ENCODE measurements around the gene MBD3L2B. TPM values are rescaled to one million over a fixed set of nuclear protein-coding genes. Genes with fewer than 3 reads are reported as not detected.
"Not testable (repeated sequence)": the region's sequence is repeated elsewhere in the genome, so short reads cannot be mapped to it uniquely, and the experiment has no call there.

The MBD3L2B gene
- total RNA-seq (2021) = not detected in 3 replicates
- not detected for Bru-seq, nascent RNA
- long read RNA-seq, experiment 1 = 0 reads
- long read RNA-seq, experiment 2 = 0 reads
- long read RNA-seq, experiment 3 = 0 reads

DNA sequence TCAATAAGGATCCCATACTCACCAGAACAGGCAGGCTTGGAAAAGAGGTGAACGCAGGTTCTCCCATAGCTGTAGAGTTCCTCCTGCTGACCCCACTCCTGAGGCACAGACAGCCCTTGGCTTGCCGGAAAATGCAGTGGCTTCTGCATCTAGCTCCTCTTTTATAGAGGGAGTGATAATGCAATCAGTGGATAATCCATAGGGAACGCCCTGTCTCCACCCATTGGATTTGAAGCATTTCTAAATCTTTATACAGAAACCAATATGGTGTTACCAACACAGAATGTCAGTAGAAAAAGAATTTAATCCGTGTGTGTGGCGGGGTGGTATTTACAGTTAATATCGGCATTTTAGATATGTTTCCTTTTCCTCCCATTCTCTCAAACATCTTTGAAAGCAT is at the start of gene MBD3L2B:
Gene MBD3L2B (minus strand): TSS at position 101 of the 400 bp plus-strand sequence. CDS start 34 bp downstream, at position 67.
- H3K4me1 Mint-ChIP-seq; POLR2A ChIA-PET; H3K4me3 Mint-ChIP-seq; H3K27ac Mint-ChIP-seq; H3K27me3 Mint-ChIP-seq (ENCODE audit: low read depth); CTCF ChIA-PET; DNase-seq (ENCODE audit: low spot score); ATAC-seq: not testable (repeated sequence)
- Mint-ChIP-seq H3K36me3 (peaks cover 13% of the 10 kb centered on the region), H3K9me3 (peaks cover 14% of the 10 kb centered on the region)

DNA sequence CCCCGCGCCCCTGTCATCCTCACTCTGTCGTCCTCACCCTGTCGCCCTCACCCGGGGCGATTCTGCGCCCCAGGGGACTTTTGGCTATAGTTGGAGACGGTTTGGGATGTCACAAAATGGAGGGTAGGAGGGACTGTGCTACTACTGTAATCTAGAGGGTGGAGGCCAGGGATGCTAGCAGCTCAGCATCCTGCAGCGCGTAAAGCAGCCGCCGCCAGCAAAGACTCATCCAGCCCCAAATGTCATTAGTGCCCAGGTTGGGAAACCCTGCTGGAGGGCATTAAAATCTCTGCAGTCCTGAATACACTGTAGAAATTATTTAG is 48.6 kb upstream of the MBD3L2B start:
- CTCF ChIA-PET = interaction anchor here (1.0 to 1.5 kb wide), 5 partner anchors 30 to 336 kb away, joined by 3 to 11 read pairs (median 6); no protein-coding TSS in a partner anchor
- Mint-ChIP-seq H3K36me3 (peaks cover 22% of the 10 kb centered on the region), H3K27me3 (ENCODE audit: low read depth) (no peaks in the 10 kb centered on the region), H3K4me3 (peak overlapping the region; percentile 94), H3K4me1 (no peaks in the 10 kb centered on the region), H3K27ac (no peak overlapping the region), H3K9me3 (peaks cover 28% of the 10 kb centered on the region)
- no peak for DNase-seq (ENCODE audit: low spot score)
- ATAC-seq = no peak
- POLR2A ChIA-PET = interaction anchor here (0.7 to 1.1 kb wide), 2 partner anchors 295 to 1166 kb away, joined by 3 to 4 read pairs; partner anchors contain the start of genes NDUFA11 and VMAC
- TF ChIP-seq ESRRA (CRISPR knock-in tag; IDR thresholded peaks at IDR 0.05; ENCODE audit: borderline replicate concordance) (peak; percentile 2; the same call in 1 of the 2 replicates), TEAD4 (CRISPR knock-in tag; IDR thresholded peaks at IDR 0.05) (no peak)

DNA sequence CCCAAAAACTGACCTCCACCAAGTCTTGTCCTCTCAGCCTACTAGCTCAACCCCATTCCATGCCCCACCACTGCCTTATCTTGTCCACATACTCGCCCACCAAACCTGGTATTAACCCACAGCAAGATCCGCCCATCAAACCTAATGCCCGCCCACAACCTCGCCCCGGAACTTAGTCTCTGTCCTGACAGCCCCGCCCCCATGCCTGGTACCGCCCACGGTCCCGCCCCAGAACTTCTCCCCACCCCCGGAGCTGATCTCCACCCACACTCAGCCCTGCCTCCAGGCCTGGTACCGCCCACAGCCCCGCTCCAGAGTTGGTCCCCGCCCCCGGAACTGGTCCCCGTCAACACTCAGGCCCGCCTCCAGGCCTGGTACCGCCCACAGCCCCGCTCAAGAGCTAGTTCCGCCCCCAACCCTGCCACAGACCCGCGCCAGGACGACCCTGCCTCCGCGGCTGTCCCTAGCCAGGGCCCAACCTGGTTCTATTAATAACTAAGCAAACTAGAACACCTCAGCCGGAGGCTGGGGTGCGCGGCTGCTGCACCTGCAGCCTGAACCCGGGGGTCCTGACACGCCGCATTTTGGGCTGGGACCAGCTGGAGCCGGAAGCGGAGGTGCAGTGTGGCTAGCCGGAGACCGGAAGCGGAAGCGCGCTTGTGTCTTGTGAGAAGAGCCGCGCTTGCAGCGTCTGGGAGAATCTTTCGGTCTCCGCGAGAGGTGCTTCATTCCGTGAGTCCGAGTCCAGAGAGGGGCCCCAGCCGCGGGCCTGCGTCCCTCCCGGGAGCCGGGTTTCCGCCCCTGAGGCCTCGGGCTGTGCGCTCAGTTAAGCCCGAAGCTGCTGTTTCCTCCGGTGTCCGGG is 48.0 kb upstream of the MBD3L2B start, which contains the start of gene ZNF557:
Gene ZNF557 (plus strand): TSS at position 662 of the 862 bp plus-strand sequence. CDS start 5,372 bp downstream, outside the sequence.
- POLR2A ChIA-PET = interaction anchor here (0.6 to 1.1 kb wide), 5 partner anchors 30 to 1165 kb away, joined by 3 to 4 read pairs (median 3); partner anchors contain the start of genes NDUFA11 and VMAC
- Mint-ChIP-seq H3K4me1 (no peaks in the 10 kb centered on the region), H3K27ac (peak within 1 kb of the TSS; percentile 91), H3K27me3 (ENCODE audit: low read depth) (no peaks in the 10 kb centered on the region), H3K9me3 (peaks cover 34% of the 10 kb centered on the region), H3K4me3 (peak within 1 kb of the TSS; percentile 94), H3K36me3 (peaks cover 23% of the 10 kb centered on the region)
- CTCF ChIA-PET = interaction anchor here (0.5 to 1.5 kb wide), 12 partner anchors 24 to 1101 kb away, joined by 3 to 11 read pairs (median 4); a partner anchor contains a TSS
- TF ChIP-seq, protein P1, sequence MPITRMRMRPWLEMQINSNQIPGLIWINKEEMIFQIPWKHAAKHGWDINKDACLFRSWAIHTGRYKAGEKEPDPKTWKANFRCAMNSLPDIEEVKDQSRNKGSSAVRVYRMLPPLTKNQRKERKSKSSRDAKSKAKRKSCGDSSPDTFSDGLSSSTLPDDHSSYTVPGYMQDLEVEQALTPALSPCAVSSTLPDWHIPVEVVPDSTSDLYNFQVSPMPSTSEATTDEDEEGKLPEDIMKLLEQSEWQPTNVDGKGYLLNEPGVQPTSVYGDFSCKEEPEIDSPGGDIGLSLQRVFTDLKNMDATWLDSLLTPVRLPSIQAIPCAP (CRISPR knock-in tag; IDR thresholded peaks at IDR 0.05) = no peak
- TF ChIP-seq ZNF396 (CRISPR knock-in tag; IDR thresholded peaks at IDR 0.05; ENCODE audit: borderline replicate concordance) (no peak), SP1 (CRISPR knock-in tag; conservative IDR thresholded peaks at IDR 0.05) (peak; percentile 63), ESRRA (CRISPR knock-in tag; IDR thresholded peaks at IDR 0.05; ENCODE audit: borderline replicate concordance) (0 out of 2 replicates have a peak, but pooled peaks have one; percentile 29), HMGA2 (CRISPR knock-in tag; IDR thresholded peaks at IDR 0.05) (0 out of 2 replicates have a peak, but pooled peaks have one; percentile 19), SMAD3 (CRISPR knock-in tag; IDR thresholded peaks at IDR 0.05; ENCODE audit: borderline replicate concordance) (no peak), RORB (CRISPR knock-in tag; IDR thresholded peaks at IDR 0.05) (no peak), MYBL2 (CRISPR knock-in tag; IDR thresholded peaks at IDR 0.05) (no peak), GTF2I (CRISPR knock-in tag; conservative IDR thresholded peaks at IDR 0.05) (no peak), GABPB1 (CRISPR knock-in tag; IDR thresholded peaks at IDR 0.05) (peak; percentile 56; the same call in 1 of the 2 replicates), NR1H2 (CRISPR knock-in tag; IDR thresholded peaks at IDR 0.05) (no peak), TEAD4 (CRISPR knock-in tag; IDR thresholded peaks at IDR 0.05) (no peak), ZNF317 (CRISPR knock-in tag; IDR thresholded peaks at IDR 0.05; ENCODE audit: borderline replicate concordance, low read depth) (no peak), ETV6 (CRISPR knock-in tag; IDR thresholded peaks at IDR 0.05) (peak; percentile 32; the same call in 1 of the 2 replicates), ELF4 (CRISPR knock-in tag; IDR thresholded peaks at IDR 0.05; ENCODE audit: low read depth) (no peak)
- TF ChIP-seq, protein P2, sequence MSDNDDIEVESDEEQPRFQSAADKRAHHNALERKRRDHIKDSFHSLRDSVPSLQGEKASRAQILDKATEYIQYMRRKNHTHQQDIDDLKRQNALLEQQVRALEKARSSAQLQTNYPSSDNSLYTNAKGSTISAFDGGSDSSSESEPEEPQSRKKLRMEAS (CRISPR knock-in tag; IDR thresholded peaks at IDR 0.05) = no peak; the same call in 1 of the 2 replicates
- TF ChIP-seq, protein P3, sequence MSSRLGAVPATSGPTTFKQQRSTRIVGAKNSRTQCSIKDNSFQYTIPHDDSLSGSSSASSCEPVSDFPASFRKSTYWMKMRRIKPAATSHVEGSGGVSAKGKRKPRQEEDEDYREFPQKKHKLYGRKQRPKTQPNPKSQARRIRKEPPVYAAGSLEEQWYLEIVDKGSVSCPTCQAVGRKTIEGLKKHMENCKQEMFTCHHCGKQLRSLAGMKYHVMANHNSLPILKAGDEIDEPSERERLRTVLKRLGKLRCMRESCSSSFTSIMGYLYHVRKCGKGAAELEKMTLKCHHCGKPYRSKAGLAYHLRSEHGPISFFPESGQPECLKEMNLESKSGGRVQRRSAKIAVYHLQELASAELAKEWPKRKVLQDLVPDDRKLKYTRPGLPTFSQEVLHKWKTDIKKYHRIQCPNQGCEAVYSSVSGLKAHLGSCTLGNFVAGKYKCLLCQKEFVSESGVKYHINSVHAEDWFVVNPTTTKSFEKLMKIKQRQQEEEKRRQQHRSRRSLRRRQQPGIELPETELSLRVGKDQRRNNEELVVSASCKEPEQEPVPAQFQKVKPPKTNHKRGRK (CRISPR knock-in tag; IDR thresholded peaks at IDR 0.05; ENCODE audit: borderline replicate concordance) = no peak
- TF ChIP-seq, protein P4, sequence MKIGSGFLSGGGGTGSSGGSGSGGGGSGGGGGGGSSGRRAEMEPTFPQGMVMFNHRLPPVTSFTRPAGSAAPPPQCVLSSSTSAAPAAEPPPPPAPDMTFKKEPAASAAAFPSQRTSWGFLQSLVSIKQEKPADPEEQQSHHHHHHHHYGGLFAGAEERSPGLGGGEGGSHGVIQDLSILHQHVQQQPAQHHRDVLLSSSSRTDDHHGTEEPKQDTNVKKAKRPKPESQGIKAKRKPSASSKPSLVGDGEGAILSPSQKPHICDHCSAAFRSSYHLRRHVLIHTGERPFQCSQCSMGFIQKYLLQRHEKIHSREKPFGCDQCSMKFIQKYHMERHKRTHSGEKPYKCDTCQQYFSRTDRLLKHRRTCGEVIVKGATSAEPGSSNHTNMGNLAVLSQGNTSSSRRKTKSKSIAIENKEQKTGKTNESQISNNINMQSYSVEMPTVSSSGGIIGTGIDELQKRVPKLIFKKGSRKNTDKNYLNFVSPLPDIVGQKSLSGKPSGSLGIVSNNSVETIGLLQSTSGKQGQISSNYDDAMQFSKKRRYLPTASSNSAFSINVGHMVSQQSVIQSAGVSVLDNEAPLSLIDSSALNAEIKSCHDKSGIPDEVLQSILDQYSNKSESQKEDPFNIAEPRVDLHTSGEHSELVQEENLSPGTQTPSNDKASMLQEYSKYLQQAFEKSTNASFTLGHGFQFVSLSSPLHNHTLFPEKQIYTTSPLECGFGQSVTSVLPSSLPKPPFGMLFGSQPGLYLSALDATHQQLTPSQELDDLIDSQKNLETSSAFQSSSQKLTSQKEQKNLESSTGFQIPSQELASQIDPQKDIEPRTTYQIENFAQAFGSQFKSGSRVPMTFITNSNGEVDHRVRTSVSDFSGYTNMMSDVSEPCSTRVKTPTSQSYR (CRISPR knock-in tag; IDR thresholded peaks at IDR 0.05) = no peak
- TF ChIP-seq, protein P5, sequence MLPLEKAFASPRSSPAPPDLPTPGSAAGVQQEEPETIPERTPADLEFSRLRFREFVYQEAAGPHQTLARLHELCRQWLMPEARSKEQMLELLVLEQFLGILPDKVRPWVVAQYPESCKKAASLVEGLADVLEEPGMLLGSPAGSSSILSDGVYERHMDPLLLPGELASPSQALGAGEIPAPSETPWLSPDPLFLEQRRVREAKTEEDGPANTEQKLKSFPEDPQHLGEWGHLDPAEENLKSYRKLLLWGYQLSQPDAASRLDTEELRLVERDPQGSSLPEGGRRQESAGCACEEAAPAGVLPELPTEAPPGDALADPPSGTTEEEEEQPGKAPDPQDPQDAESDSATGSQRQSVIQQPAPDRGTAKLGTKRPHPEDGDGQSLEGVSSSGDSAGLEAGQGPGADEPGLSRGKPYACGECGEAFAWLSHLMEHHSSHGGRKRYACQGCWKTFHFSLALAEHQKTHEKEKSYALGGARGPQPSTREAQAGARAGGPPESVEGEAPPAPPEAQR (CRISPR knock-in tag; IDR thresholded peaks at IDR 0.05) = no peak
- peak; percentile 100 for ATAC-seq
- peak; percentile 99 for DNase-seq (ENCODE audit: low spot score)
